ENCODE data around the gene KRTAP12-4.
"Not testable (repeated sequence)": the region's sequence is repeated elsewhere in the genome, so short reads cannot be mapped to it uniquely, and the experiment has no call there.

The KRTAP12-4 gene

GRCh38 chr21:44700101-44701022 is 45.9 kb upstream of the KRTAP12-4 start:
- H3K4me3 ChIP-seq (ENCODE audit: low read length) = no peak overlapping the region
- no peak for DNase-seq (ENCODE audit: low read depth)
- TF ChIP-seq CTCF (conservative IDR thresholded peaks at IDR 0.05; ENCODE audit: low read length) = no peak

- TF ChIP-seq CTCF (conservative IDR thresholded peaks at IDR 0.05; ENCODE audit: low read length) = no peak
- no peak for DNase-seq (ENCODE audit: low read depth)
- H3K4me3 ChIP-seq (ENCODE audit: low read length) = no peak overlapping the region
These were observed 45.1 kb upstream of the KRTAP12-4 start for GRCh38 chr21:44699502-44700001.

GRCh38 chr21:44697811-44698734 is 43.6 kb upstream of the KRTAP12-4 start:
- TF ChIP-seq CTCF (conservative IDR thresholded peaks at IDR 0.05; ENCODE audit: low read length) = no peak
- no peak for DNase-seq (ENCODE audit: low read depth)
- no peak overlapping the region for H3K4me3 ChIP-seq (ENCODE audit: low read length)

GRCh38 chr21:44697172-44697810 is 42.8 kb upstream of the KRTAP12-4 start, which contains the start of gene KRTAP10-12:
Gene KRTAP10-12 (plus strand): TSS chr21:44697172. CDS start chr21:44697202, 30 bp downstream.
- H3K4me3 ChIP-seq (ENCODE audit: low read length); DNase-seq (ENCODE audit: low read depth): not testable (repeated sequence)

GRCh38 chr21:44696572-44696971 is 42.1 kb upstream of the KRTAP12-4 start:
- H3K4me3 ChIP-seq (ENCODE audit: low read length) = no peak overlapping the region
- no peak for TF ChIP-seq CTCF (conservative IDR thresholded peaks at IDR 0.05; ENCODE audit: low read length)
- DNase-seq (ENCODE audit: low read depth) = no peak

GRCh38 chr21:44695641-44696040 is 41.2 kb upstream of the KRTAP12-4 start:
- no peak for TF ChIP-seq CTCF (conservative IDR thresholded peaks at IDR 0.05; ENCODE audit: low read length)
- DNase-seq (ENCODE audit: low read depth) = no peak

GRCh38 chr21:44695184-44695583 is 40.7 kb upstream of the KRTAP12-4 start:
- no peak for DNase-seq (ENCODE audit: low read depth)
- no peak overlapping the region for H3K4me3 ChIP-seq (ENCODE audit: low read length)
- no peak for TF ChIP-seq CTCF (conservative IDR thresholded peaks at IDR 0.05; ENCODE audit: low read length)

More at GRCh38 chr21:44695641-44696040, 41.2 kb upstream of the KRTAP12-4 start:
- no peak overlapping the region for H3K4me3 ChIP-seq (ENCODE audit: low read length)

All from AG10803 (cell line).